ENCODE results near the gene TRMT44.
"Not testable (repeated sequence)": the region's sequence is repeated elsewhere in the genome, so short reads cannot be mapped to it uniquely, and the experiment has no call there.

TRMT44 gene

DNA sequence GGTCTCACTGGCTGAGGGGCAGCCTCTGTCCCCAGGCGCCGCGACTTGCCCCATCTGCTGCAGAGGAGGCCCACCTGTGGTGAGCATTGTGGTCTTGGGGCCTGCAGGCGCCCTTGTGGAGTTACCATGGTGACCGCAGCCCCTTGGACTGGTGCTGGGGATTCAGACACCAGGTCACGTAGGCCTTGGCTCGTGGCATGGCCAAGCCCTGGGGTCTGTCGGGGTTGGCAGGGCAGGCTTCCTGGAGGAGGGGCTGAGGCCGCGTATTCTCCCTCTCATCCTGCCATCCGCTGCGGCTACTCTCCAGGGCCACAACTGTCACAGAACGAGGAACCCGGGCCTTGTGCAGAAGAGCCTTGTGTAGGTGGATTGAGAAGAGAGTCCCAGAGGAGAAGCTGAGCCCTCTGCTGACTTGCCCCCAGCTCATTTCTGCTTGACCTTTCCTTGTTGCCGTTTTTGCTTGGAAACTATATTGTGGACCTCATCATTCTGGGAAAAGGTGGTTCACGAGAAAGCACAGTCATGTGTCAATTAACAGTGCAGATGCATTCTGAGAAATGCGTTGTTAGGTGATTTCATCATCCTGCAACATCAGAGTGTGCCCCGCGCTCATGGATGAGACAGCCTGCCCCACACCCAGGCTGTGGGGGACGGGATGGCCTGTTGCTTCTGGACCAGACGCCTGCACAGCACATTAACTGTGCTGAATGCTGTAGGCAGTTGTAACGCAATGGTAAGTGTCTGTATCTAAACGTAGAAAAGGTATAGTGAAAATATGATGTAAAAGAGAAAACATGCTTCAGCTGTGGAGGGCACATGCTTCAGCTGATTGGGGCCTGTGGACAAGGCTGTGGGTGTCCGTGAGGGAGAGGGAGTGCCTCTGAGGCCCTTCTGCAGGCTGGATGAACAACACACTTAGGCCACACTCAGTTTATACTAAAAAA, 38.5 kb downstream of the TRMT44 start:
- H4K91ac ChIP-seq (ENCODE audit: low read length): no peak overlapping the region
- no peaks in the 10 kb centered on the region for H3K9me3 ChIP-seq (ENCODE audit: control insufficient read depth, low read length)
- H3K18ac ChIP-seq (ENCODE audit: low read depth in 1 of 2, low read length in 2 of 2): no peak overlapping the region
- H2BK120ac ChIP-seq (ENCODE audit: low read depth, low read length): no peak overlapping the region
- WGBS: 93% methylated on average over 24 of the region's 24 CpGs
- peaks cover 20 to 36% of the 10 kb centered on the region in 2 experiments for H3K36me3 ChIP-seq (ENCODE audit: control insufficient read depth in 1 of 2, insufficient read depth in 2 of 2, low read depth in 1 of 2, low read length in 2 of 2)
- H3K4me1 ChIP-seq (ENCODE audit: control insufficient read depth, insufficient read depth, low read depth, low read length): peaks cover 7% of the 10 kb centered on the region
- peak; percentile 7 for DNase-seq
- H2AK5ac ChIP-seq (ENCODE audit: low read length, severe bottlenecking): no peak overlapping the region
- no peak overlapping the region for H2AFZ ChIP-seq (ENCODE audit: low read depth, low read length)
- H2BK12ac ChIP-seq (ENCODE audit: low read length in 2 of 2): no peak overlapping the region
- H4K8ac ChIP-seq (ENCODE audit: low read length): no peak overlapping the region
- H3K79me1 ChIP-seq (replicated peaks; ENCODE audit: low read length, poor library complexity, severe bottlenecking): peaks cover 7% of the 10 kb centered on the region
- no peaks in the 10 kb centered on the region for H3K27me3 ChIP-seq (ENCODE audit: control insufficient read depth in 1 of 2, insufficient read depth in 1 of 2, low read length in 2 of 2)
- H3K27ac ChIP-seq (ENCODE audit: low read length, poor library complexity, severe bottlenecking): no peak overlapping the region
- no peak overlapping the region for H3K4ac ChIP-seq (ENCODE audit: low read depth in 1 of 2, low read length in 2 of 2)
- no peak overlapping the region for H3K14ac ChIP-seq (ENCODE audit: low read length in 2 of 2)
- H3K9ac ChIP-seq (ENCODE audit: low read length): no peak overlapping the region
- H2BK5ac ChIP-seq (ENCODE audit: low read depth, low read length, poor library complexity, severe bottlenecking): no peak overlapping the region
- H3K23ac ChIP-seq (ENCODE audit: low read length in 2 of 2): no peak overlapping the region
- no peak overlapping the region for H3K4me3 ChIP-seq (ENCODE audit: insufficient read depth in 1 of 2, low read depth in 1 of 2, low read length in 2 of 2)
- no peak overlapping the region for H2BK15ac ChIP-seq (ENCODE audit: low read depth, poor library complexity, severe bottlenecking)
- no peak overlapping the region for H3K4me2 ChIP-seq (ENCODE audit: low read length, poor library complexity, severe bottlenecking)

DNA sequence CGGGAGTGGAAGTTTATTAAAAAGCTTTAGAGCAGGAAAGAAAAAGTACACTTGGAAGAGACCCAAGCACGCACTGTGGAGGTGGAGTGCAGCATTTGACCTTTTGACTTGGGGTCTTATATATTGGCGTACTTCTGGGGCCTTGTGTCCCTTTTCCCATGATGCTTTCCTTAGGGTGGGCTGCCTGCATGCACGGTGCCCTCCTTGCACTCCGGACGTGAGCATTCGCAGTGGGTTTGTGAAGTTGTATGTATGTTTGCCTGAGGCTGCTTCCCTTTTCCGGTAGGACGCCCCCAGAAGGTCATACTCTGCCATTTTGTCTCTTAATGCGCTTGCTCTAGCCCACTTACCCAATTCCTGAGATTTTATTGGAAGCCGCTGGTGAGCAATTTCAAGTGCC, 39.6 kb downstream of the TRMT44 start:
- Histone ChIP-seq H3K18ac (ENCODE audit: low read depth in 1 of 2, low read length in 2 of 2) (no peak overlapping the region), H2BK120ac (ENCODE audit: low read depth, low read length) (no peak overlapping the region), H3K4ac (ENCODE audit: low read depth in 1 of 2, low read length in 2 of 2) (no peak overlapping the region), H3K36me3 (ENCODE audit: control insufficient read depth in 1 of 2, insufficient read depth in 2 of 2, low read depth in 1 of 2, low read length in 2 of 2) (peaks cover 20 to 33% of the 10 kb centered on the region in 2 experiments), H2BK15ac (ENCODE audit: low read depth, poor library complexity, severe bottlenecking) (no peak overlapping the region), H3K23ac (ENCODE audit: low read length in 2 of 2) (no peak overlapping the region), H2AK5ac (ENCODE audit: low read length, severe bottlenecking) (no peak overlapping the region), H2BK5ac (ENCODE audit: low read depth, low read length, poor library complexity, severe bottlenecking) (no peak overlapping the region), H3K4me1 (ENCODE audit: control insufficient read depth, insufficient read depth, low read depth, low read length) (peaks cover 3% of the 10 kb centered on the region), H3K4me2 (ENCODE audit: low read length, poor library complexity, severe bottlenecking) (no peak overlapping the region), H3K4me3 (ENCODE audit: insufficient read depth in 1 of 2, low read depth in 1 of 2, low read length in 2 of 2) (no peak overlapping the region), H3K27ac (ENCODE audit: low read length, poor library complexity, severe bottlenecking) (no peak overlapping the region), H2AFZ (ENCODE audit: low read depth, low read length) (no peak overlapping the region), H3K14ac (ENCODE audit: low read length in 2 of 2) (no peak overlapping the region), H2BK12ac (ENCODE audit: low read length in 2 of 2) (no peak overlapping the region), H3K27me3 (ENCODE audit: control insufficient read depth in 1 of 2, insufficient read depth in 1 of 2, low read length in 2 of 2) (no peaks in the 10 kb centered on the region), H4K91ac (ENCODE audit: low read length) (peak overlapping the region; percentile 54), H4K8ac (ENCODE audit: low read length) (no peak overlapping the region), H3K9me3 (ENCODE audit: control insufficient read depth, low read length) (no peaks in the 10 kb centered on the region), H3K9ac (ENCODE audit: low read length) (no peak overlapping the region), H3K79me1 (replicated peaks; ENCODE audit: low read length, poor library complexity, severe bottlenecking) (peaks cover 4% of the 10 kb centered on the region)
- WGBS: 95% methylated on average over 11 of the region's 11 CpGs
- DNase-seq: no peak

DNA sequence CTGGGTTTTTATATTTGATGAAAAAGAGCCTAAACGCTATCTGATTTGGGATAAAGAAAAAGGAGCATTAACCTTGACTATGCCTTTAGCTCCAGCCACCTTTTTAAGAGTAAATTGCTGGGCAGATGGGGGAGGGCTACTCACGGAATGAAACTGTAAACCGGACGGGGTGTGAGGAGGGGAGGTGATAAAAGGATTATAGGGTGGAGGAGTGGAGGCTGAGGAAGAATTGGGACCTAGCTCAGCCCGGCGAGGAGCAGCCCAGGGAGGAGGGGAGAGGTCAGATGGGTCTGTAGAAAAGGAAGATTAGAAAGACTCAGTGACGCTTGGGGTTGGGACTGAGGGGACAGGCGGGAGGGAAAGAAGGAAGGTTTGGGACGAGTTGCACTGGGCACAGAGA, 46.1 kb downstream of the TRMT44 start:
- H2AK5ac ChIP-seq (ENCODE audit: low read length, severe bottlenecking); H3K4me2 ChIP-seq (ENCODE audit: low read length, poor library complexity, severe bottlenecking); H3K4me1 ChIP-seq (ENCODE audit: control insufficient read depth, insufficient read depth, low read depth, low read length); H2BK12ac ChIP-seq (ENCODE audit: low read length in 2 of 2); H3K18ac ChIP-seq (ENCODE audit: low read depth in 1 of 2, low read length in 2 of 2); H3K4ac ChIP-seq (ENCODE audit: low read depth in 1 of 2, low read length in 2 of 2); H3K4me3 ChIP-seq (ENCODE audit: insufficient read depth in 1 of 2, low read depth in 1 of 2, low read length in 2 of 2); H3K27me3 ChIP-seq (ENCODE audit: control insufficient read depth in 1 of 2, insufficient read depth in 1 of 2, low read length in 2 of 2); H3K36me3 ChIP-seq (ENCODE audit: control insufficient read depth in 1 of 2, insufficient read depth in 2 of 2, low read depth in 1 of 2, low read length in 2 of 2); DNase-seq; H3K79me1 ChIP-seq (replicated peaks; ENCODE audit: low read length, poor library complexity, severe bottlenecking); H2BK15ac ChIP-seq (ENCODE audit: low read depth, poor library complexity, severe bottlenecking); H3K23ac ChIP-seq (ENCODE audit: low read length in 2 of 2); H4K91ac ChIP-seq (ENCODE audit: low read length); H4K8ac ChIP-seq (ENCODE audit: low read length); H3K9ac ChIP-seq (ENCODE audit: low read length); H2BK5ac ChIP-seq (ENCODE audit: low read depth, low read length, poor library complexity, severe bottlenecking); H3K14ac ChIP-seq (ENCODE audit: low read length in 2 of 2); H2AFZ ChIP-seq (ENCODE audit: low read depth, low read length); H3K9me3 ChIP-seq (ENCODE audit: control insufficient read depth, low read length); H2BK120ac ChIP-seq (ENCODE audit: low read depth, low read length); H3K27ac ChIP-seq (ENCODE audit: low read length, poor library complexity, severe bottlenecking): not testable (repeated sequence)
- 48% methylated on average over 9 of the region's 9 CpGs for WGBS

DNA sequence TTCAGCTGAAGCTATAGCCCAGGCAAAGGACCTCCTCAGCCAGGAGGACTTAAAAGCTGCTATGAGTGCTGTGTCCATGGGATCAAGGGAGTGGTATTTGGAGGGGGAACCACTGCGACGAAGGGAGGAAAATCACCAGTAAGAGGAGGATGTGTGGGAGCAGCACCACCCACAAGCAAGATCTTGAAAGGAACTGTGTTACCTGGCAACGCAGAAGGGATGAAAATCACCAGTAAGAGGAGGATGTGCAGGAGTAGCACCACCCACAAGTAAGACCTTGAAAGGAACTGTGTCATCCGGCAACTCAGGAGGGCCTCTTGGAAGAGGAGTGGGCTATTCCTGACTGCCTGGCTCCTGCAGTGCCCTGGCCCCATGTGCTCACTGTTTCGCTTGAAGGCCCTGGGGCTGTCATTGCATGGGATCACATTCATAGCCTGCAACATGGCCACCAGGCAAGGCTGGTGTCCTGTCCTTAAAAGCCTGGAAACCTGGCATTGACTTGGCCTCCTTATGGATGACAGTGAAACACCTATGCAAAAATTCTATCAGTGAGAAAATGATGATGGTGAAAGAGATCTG, 48.3 kb downstream of the TRMT44 start:
- H3K27ac ChIP-seq (ENCODE audit: low read length, poor library complexity, severe bottlenecking): no peak overlapping the region
- H3K4me2 ChIP-seq (ENCODE audit: low read length, poor library complexity, severe bottlenecking): no peak overlapping the region
- H3K4me1 ChIP-seq (ENCODE audit: control insufficient read depth, insufficient read depth, low read depth, low read length): no peaks in the 10 kb centered on the region
- H2AK5ac ChIP-seq (ENCODE audit: low read length, severe bottlenecking): no peak overlapping the region
- H3K4ac ChIP-seq (ENCODE audit: low read depth in 1 of 2, low read length in 2 of 2): no peak overlapping the region
- no peak overlapping the region for H3K23ac ChIP-seq (ENCODE audit: low read length in 2 of 2)
- no peak overlapping the region for H2BK5ac ChIP-seq (ENCODE audit: low read depth, low read length, poor library complexity, severe bottlenecking)
- no peak overlapping the region for H3K18ac ChIP-seq (ENCODE audit: low read depth in 1 of 2, low read length in 2 of 2)
- no peak overlapping the region for H2BK15ac ChIP-seq (ENCODE audit: low read depth, poor library complexity, severe bottlenecking)
- WGBS: 96% methylated on average over 5 of the region's 5 CpGs
- H3K27me3 ChIP-seq (ENCODE audit: control insufficient read depth in 1 of 2, insufficient read depth in 1 of 2, low read length in 2 of 2): peaks cover 0 to 8% of the 10 kb centered on the region in 2 experiments
- no peak overlapping the region for H3K14ac ChIP-seq (ENCODE audit: low read length in 2 of 2)
- no peak for DNase-seq
- no peaks in the 10 kb centered on the region for H3K36me3 ChIP-seq (ENCODE audit: control insufficient read depth in 1 of 2, insufficient read depth in 2 of 2, low read depth in 1 of 2, low read length in 2 of 2)
- H3K9ac ChIP-seq (ENCODE audit: low read length): no peak overlapping the region
- H2BK12ac ChIP-seq (ENCODE audit: low read length in 2 of 2): no peak overlapping the region
- no peaks in the 10 kb centered on the region for H3K9me3 ChIP-seq (ENCODE audit: control insufficient read depth, low read length)
- no peak overlapping the region for H3K4me3 ChIP-seq (ENCODE audit: insufficient read depth in 1 of 2, low read depth in 1 of 2, low read length in 2 of 2)
- no peak overlapping the region for H4K91ac ChIP-seq (ENCODE audit: low read length)
- no peak overlapping the region for H2BK120ac ChIP-seq (ENCODE audit: low read depth, low read length)
- no peak overlapping the region for H4K8ac ChIP-seq (ENCODE audit: low read length)
- no peak overlapping the region for H2AFZ ChIP-seq (ENCODE audit: low read depth, low read length)
- no peaks in the 10 kb centered on the region for H3K79me1 ChIP-seq (replicated peaks; ENCODE audit: low read length, poor library complexity, severe bottlenecking)

Data from mesenchymal stem cell (in vitro differentiated cells and primary cell).